Testis (tissue), 2 donors: Measurements from ENCODE around the gene ANKRD31.

ENCODE experiments used
- POLR2A ChIP-seq: fragments of 450-650 bp; IDR thresholded peaks from one replicate; pipeline ENCODE4 v1.6.1; 2017; ENCODE audit warnings: antibody characterized with exemption, mild to moderate bottlenecking, moderate library complexity
- TF ChIP-seq, protein P1 (sequence below), 3 experiments: fragments of 450-650 bp in 2 of 3; fragments of 200-600 bp in 1 of 3; sonication (generic) in 1 of 3; IDR thresholded peaks; one replicate each; pipeline ENCODE4 v1.5.1; 2016 to 2019; ENCODE audit warnings: antibody characterized with exemption in 3 of 3, mild to moderate bottlenecking in 2 of 3, moderate library complexity in 1 of 3

- TF ChIP-seq, protein P1, sequence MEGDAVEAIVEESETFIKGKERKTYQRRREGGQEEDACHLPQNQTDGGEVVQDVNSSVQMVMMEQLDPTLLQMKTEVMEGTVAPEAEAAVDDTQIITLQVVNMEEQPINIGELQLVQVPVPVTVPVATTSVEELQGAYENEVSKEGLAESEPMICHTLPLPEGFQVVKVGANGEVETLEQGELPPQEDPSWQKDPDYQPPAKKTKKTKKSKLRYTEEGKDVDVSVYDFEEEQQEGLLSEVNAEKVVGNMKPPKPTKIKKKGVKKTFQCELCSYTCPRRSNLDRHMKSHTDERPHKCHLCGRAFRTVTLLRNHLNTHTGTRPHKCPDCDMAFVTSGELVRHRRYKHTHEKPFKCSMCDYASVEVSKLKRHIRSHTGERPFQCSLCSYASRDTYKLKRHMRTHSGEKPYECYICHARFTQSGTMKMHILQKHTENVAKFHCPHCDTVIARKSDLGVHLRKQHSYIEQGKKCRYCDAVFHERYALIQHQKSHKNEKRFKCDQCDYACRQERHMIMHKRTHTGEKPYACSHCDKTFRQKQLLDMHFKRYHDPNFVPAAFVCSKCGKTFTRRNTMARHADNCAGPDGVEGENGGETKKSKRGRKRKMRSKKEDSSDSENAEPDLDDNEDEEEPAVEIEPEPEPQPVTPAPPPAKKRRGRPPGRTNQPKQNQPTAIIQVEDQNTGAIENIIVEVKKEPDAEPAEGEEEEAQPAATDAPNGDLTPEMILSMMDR (IDR thresholded peaks at IDR 0.05): no peak
- TF ChIP-seq POLR2A: no peak
Observed at GRCh38 chr5:75021800-75022199, 214.9 kb downstream of the ANKRD31 start.
